ENCODE results near the gene DEFB110.

The DEFB110 gene

DNA sequence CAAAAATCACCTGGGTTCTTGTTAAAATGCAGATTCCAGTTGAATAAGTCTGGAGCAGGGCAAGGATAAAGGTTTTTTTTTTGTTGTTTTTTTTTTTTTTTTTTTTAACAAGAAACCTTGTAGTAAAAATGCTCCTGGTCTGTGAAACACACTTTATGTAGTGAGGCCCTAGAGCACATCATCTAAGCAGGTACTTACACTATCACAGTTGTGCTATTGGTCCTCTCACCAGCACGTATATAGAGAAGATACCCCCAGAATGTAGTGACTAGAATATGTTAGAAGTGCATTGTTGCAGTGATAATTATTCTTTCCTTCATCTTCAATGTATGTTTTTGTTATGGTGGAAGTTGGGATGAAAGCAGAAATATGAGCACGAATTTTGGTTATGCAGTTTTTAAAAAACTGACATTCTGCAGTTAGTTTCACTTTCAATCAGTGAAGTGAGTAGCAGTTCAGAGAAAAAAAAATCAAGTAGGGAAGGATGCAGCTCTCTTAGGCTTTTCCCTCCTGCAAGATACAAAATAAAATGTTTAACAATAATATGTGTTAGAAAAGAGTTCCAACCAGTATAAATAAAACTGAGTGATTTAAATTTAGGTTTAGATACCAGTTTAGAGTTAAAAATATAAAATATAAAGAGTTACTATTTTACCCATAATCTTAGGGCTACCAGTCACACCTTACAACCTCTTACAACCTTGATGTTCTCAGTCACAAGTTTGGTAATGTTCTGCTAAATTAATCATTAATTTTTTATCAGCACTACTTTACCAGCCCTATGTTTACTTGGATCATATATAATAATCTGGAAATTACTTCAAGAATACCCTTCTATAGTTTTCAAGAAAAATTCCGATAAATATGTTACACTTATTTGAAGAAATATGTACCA is 43.2 kb downstream of the DEFB110 start:
- CTCF ChIA-PET, result no interaction called here
- TF ChIP-seq, protein P1, sequence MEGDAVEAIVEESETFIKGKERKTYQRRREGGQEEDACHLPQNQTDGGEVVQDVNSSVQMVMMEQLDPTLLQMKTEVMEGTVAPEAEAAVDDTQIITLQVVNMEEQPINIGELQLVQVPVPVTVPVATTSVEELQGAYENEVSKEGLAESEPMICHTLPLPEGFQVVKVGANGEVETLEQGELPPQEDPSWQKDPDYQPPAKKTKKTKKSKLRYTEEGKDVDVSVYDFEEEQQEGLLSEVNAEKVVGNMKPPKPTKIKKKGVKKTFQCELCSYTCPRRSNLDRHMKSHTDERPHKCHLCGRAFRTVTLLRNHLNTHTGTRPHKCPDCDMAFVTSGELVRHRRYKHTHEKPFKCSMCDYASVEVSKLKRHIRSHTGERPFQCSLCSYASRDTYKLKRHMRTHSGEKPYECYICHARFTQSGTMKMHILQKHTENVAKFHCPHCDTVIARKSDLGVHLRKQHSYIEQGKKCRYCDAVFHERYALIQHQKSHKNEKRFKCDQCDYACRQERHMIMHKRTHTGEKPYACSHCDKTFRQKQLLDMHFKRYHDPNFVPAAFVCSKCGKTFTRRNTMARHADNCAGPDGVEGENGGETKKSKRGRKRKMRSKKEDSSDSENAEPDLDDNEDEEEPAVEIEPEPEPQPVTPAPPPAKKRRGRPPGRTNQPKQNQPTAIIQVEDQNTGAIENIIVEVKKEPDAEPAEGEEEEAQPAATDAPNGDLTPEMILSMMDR (conservative IDR thresholded peaks at IDR 0.05; ENCODE audit: low read depth), result no peak
- no peak for DNase-seq (ENCODE audit: low spot score)
- no peak overlapping the region for H3K27ac ChIP-seq
- POLR2A ChIA-PET (ENCODE audit: low non-redundant PET), result no interaction called here

DNA sequence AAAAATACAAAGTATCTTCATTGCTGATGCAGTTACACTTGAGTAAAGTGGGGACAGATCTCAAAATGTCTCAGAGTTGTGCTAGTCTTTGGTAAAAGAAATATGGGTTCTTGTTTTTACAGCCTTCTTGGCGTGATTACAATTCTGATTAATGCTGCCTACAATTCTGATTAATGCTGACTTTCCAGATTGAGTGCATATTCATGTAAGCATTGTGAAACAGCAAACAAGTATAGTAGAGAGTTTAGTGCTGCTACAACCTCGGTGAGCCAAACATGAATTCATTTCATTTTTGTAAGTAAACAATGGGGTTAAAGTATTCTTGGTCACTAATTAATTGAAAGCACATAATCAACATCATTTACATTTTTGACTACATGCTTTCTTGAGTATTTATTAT is 52.2 kb downstream of the DEFB110 start, which contains the start of gene DEFB113:
Gene DEFB113 (minus strand): TSS at position 21 of the 400 bp plus-strand sequence. CDS start 0 bp downstream, at position 21.
- CTCF ChIA-PET, result no interaction called here
- POLR2A ChIA-PET (ENCODE audit: low non-redundant PET), result no interaction called here
- TF ChIP-seq, protein P1 (conservative IDR thresholded peaks at IDR 0.05; ENCODE audit: low read depth), result no peak
- H3K27ac ChIP-seq, result no peak within 1 kb of the TSS
- no peak for DNase-seq (ENCODE audit: low spot score)
